ENCODE measurements around the gene SLC6A15. TPM values are rescaled to one million over a fixed set of nuclear protein-coding genes. Genes with fewer than 3 reads are reported as not detected.

Gene SLC6A15
- total RNA-seq, 2 experiments from 2014 or later: not detected

DNA sequence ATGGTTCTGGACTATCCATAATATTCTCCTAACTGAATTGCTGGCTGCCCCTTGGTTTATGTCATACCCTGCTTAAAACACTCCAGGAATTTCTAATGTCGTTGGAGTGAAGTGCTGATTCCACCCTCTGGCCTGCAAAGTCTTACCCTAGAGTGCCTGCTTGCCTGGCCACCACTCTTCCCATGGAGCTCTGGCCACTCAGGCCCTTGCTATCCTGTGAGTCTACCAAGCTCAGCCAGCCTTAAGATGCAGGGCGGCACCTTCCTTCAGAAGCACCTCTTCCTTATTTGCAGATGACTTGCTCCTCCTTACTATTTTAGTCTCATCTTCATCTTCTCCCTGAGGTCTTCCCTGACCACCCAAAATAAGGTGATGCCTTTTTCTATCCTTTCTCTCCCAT lies 35.3 kb downstream of the SLC6A15 start:
- CTCF ChIA-PET: no interaction called here
- POLR2A ChIA-PET: no interaction called here

DNA sequence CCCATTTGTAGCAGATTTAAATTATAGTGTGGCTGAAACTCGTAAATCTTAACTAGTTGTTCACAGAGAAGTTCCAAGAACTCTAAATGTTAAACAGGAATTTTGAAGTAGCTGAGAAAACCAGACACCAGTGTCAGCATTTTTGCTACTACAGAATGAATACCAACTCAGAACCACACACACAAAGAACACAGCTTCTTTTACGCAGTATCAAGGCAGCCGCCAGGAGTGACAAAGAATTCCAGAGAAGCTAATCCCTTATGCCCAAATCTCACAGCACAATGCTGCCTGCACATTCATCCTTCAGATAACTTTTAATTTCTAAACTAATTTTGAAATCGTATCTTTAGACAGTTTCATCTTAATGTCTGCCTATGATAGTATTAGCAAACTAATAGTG lies 37.4 kb downstream of the SLC6A15 start:
- ChIA-PET POLR2A (no interaction called here), CTCF (no interaction called here)

DNA sequence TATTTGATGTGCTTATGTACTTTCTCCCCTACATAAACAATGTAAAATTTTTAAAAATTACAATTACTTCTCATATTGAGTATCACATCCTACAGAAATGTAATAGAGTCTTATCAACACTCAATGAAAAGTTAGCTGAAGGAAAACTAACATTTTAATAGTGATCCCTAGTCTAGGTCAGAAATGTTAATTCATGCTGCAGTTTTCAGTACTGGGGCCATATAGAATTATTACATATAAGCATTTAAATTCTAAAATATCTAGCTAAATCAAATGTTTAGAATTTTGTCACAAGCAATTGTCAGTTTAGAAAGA lies 37.8 kb downstream of the SLC6A15 start:
- CTCF ChIA-PET: no interaction called here
- POLR2A ChIA-PET: no interaction called here

DNA sequence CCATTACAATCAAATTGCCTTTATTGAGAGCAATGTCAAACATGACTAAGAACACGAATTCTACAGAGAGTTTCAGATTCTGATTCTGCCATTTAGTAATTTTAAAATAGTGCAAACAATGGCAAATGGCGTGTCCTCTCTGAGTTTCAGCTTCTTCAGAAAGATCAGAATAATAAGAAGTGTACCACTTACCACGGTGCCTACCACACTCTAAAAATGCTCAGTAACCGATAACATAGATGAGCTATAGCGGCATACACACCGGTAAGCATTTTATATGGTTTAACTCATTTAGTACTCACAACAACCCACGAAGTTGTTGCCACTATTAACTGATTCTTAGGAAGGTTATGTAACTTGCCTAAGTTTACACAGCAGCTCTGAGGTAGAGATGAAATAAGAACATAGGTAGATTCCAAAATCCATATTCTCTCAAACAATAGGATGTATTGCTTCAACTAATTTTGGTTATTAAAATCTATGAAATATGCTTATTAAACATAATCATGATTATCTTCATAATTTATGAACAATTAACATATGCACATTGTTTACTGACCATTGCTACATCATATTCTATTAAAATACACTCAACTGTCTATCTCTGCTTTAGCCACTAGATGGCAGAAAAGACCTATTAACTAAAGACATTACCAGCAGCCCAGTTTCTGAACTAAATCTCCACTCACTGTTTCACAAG lies 38.3 kb downstream of the SLC6A15 start:
- CTCF ChIA-PET: no interaction called here

DNA sequence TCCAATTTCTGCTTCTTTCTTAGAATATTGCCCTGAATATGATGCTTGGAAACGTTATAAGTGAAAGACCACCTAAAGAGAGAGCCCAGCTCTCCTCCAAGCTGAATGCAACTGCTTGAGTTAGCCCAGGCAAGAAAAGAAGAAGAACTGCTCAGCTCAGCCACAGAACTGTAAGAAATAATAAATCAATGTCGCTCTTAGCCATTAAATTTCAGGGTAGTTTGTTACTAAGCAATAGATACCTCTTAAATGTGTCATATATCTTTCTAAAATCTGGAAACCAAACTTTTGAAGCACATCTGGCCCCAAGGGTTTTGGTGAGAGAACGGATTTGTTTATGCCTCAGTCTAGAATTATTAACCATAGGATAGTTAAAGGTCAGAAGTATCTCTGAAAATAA lies 50.4 kb downstream of the SLC6A15 start:
- CTCF ChIA-PET: interaction anchor here (1.2 kb wide), 1 partner anchor 18 kb away, joined by 3 read pairs; no protein-coding TSS in a partner anchor
- POLR2A ChIA-PET: no interaction called here

More for the DNA sequence above, 38.3 kb downstream of the SLC6A15 start:
- POLR2A ChIA-PET: no interaction called here

DNA sequence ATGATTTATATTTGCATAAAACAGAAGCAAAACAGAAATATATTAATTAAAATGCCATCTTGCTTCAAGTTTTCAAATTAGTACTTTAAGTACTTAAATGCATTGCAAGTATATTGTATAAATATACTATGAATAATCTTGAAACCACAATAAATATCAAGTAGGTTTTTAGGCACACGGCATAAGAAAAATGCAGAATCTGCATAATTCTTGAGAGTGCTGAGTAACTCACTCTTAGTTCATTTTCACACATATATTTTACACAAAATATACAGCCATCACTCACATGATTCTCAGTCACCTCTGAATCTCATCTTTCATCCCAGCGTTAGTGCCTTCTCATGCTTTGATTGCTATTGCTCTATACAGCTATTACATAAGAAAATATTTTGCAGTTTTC lies 51.9 kb downstream of the SLC6A15 start:
- CTCF ChIA-PET: no interaction called here
- POLR2A ChIA-PET: no interaction called here

DNA sequence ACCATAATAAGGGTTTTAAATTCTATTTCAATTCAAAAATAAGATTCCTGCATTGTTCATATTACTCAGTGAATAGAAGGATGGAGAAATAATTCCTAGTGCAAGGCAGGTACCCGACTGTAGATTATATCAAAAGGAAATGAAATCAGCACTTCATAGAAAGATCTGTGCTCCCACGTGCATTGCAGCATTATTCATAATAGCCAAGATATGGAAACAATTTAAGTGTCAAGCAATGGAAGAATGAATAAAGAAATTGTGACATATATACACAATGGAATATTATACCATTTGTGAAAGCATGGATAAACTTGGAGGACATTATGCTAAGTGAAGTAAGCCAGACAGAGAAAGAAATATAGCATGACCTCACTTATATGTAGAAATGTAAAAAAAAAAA lies 53.8 kb downstream of the SLC6A15 start:
- ChIA-PET CTCF (no interaction called here), POLR2A (no interaction called here)

DNA sequence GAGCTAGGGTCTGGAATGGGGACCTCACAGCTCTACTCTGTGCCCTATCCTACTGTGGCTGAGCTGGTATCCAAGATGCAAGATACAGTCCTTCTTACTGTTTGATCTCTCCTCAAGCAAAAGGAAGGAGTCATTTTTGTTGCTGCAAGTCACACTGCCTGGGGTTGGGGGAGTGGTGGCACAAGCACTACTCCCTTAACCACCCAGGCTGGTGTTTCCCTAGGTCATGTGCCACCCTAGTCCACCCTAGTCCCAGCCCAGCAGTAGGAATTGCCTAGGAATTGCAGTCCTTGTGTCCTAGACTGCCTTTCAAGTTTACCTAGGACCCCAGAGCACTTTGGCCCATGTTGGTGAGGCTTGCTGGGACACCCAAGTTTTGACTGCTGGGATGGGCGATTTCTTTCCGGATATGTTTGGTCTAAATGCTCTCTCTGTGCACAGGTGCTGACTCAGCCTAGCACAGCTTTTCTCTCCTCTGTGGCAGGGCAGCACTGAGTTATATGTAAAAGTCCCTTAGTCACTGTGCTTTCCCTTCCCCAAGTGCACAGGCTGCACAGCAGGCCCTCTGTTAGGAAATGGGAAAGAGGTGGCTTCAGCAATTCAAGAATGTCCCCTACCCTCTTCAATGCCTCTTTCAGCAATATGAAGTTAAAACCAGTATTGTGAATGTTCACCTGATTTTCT lies 54.9 kb downstream of the SLC6A15 start:
- CTCF ChIA-PET: no interaction called here
- POLR2A ChIA-PET: no interaction called here

DNA sequence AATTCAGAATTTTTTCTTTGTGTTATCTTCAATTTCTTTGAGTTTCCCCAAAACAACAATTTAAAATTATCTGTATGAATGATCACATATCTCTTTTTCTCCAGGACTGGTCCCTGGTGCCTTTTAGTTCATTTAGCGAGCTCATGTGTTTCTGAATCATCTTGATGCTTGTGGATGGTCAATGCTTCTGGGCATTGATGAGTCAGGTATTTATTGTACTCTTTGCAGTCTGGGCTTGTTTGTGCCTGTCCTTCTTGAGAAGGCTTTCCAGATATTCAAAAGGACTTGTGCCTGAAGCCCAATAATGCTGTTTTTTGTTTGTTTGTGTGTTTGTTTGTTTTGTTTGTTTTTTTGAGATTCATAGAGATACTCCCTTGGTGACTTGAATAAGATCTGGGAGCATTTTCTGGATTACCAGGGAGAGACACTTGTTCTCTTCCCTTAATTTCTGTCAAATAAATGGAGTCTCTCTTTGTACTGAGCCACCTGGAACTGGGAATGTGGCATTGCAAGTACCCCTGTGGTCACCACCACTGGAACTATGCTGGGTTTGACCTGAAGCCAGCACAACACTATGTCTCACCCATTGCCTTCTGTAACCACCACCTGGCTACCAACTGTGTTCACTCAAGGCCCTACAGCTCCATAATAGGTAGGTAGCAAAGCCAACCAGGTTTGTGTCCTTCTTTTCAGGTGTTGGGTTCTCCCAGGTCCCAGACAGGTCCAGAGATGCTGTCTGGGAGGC lies 56.3 kb downstream of the SLC6A15 start:
- ChIA-PET CTCF (no interaction called here), POLR2A (no interaction called here)

DNA sequence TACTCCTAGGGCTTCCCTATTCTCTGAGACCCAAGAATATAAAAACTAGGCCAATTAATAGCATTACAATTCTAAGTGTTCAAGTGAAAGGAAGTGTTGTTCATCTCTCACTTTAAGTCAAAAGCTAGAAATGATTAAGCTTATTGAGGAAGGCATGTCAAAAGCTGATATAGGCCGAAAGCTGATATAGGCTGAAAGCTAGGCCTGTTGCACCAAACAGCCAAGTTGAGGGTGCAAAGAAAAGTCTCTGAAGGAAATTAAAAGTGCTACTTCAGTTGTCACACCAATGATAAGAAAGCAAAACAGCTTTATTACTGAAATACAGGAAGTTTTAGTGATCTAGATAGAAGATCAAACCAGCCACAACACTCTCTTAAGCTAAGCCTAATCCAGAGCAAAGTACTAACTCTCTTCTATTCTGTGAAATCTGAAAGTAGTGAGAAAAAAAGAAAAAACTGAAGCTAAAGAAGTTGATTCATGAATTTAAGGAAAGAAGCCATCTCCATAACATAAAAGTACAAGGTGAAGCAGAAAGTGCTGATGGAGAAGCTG lies 68.9 kb downstream of the SLC6A15 start:
- CTCF ChIA-PET: interaction anchor here (1.1 kb wide), 1 partner anchor 19 kb away, joined by 3 read pairs; no protein-coding TSS in a partner anchor
- POLR2A ChIA-PET: no interaction called here

DNA sequence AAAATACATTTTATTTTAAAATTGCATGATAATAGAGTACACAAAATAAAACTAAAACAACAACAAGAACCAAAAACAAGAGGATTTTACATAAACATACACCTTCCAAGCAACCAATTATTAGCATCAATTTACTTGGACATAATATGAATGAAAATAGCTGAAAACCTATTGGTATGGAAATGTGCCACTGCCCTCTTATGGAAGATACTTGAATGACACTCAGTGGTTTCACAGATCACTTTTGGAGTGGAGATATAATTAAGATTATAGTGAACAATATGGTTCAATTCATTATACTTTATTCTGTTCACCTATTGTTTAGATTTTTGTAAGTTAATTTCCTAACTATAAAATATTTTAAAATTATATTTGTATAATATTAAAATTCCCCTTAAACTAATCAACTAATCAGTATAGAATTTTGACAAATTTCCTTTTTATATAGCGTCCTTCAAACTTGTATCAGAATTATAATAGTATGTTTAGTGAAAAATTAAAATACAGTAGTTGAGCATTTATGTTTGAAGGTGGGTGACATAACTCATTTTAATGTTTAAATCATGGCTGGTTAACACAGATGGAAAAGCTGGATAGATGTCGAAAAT lies 70.1 kb downstream of the SLC6A15 start:
- ChIA-PET CTCF (no interaction called here), POLR2A (no interaction called here)

DNA sequence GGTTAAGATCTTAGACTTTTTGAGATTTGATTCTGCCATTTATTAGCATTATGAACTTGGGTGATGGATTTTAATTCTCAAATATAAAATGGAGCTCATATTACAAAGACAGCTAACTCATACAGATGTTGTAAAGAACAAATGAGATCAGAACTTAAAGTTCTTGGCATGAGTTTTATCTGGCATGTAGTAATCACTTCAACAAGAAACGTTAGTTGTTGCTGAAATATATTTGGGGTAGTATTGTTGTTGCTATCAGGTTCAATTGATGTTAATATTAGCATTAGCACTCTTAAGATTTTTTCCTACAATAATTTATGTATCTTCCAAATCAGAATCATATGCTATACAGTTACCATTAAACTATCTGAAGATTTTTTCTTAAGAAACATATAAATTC lies 71.0 kb downstream of the SLC6A15 start:
- ChIA-PET POLR2A (no interaction called here), CTCF (no interaction called here)

DNA sequence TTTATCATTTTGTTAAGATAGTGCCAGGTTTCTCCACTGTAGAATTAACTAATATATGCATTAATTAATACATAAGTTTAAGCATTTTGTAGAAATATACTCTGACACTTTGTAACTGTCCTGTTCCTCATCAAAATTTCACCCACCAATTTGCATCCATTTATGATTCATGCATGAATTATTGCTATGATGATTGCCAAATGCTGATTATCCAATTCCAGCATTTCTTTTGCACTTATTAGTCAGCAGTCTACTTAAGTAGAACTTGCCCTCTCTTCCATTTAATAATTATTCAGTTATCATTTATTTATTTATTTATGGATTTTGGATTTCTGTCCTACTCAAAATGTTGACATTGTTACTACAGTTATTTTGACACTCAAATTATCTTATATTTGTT lies 72.2 kb downstream of the SLC6A15 start:
- CTCF ChIA-PET: no interaction called here
- POLR2A ChIA-PET: no interaction called here

DNA sequence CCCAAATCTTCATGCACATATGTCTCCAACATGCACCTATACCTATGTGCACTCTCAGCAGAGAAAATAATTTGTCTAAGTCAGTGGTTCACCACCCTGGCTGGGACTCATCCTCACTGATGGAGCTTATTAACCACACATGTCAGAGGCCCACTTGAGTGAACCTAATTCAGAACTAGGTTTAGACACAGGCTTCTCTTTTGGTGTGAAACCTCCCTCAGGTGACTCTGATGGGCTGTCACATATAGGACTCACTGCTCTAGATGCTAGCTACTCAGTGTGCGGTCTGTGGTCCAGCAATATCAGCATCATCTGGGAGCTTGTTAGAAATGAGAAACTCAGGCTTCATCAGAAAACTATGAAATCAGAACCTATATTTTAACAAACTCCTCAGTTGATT lies 85.7 kb downstream of the SLC6A15 start:
- CTCF ChIA-PET: no interaction called here

DNA sequence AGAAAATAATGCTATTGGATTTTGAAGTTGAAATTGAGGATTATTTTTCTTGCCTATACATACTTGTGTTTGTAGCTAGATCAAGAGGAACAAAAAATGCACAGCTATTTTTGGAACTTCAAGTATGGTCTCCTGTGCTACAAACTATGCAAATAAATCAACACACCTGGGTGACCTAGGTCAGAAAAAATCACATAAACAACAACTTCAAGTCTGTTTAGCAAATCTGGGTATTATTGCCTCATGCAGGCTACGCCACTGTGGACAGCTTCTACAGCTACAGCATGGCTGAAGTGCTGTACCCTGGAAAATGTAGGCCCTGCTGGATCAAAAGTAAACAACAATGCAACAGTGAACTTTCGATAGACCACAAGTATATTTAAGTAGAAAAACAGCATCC lies 87.5 kb downstream of the SLC6A15 start:
- ChIA-PET CTCF (no interaction called here), POLR2A (no interaction called here)

More for the DNA sequence above, 85.7 kb downstream of the SLC6A15 start:
- POLR2A ChIA-PET: no interaction called here

DNA sequence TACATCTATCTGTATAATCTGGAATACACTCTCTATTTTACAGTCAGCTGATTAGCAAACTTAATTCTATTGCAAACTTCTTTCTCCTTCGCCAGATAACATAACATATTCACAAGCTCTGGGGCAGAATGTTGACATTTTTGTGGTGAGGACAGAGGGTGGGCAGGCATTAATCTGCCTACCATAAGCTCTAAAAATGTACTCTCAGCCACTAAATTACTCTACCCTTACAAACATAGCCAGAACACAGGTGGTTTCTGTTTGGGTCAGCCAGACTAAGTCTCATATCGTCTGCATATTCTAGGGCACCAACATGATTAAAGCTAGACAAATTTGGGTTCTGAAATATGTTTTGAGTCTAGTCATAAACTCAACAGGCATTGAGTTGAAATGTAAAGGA lies 90.1 kb downstream of the SLC6A15 start:
- POLR2A ChIA-PET: no interaction called here
- CTCF ChIA-PET: no interaction called here

DNA sequence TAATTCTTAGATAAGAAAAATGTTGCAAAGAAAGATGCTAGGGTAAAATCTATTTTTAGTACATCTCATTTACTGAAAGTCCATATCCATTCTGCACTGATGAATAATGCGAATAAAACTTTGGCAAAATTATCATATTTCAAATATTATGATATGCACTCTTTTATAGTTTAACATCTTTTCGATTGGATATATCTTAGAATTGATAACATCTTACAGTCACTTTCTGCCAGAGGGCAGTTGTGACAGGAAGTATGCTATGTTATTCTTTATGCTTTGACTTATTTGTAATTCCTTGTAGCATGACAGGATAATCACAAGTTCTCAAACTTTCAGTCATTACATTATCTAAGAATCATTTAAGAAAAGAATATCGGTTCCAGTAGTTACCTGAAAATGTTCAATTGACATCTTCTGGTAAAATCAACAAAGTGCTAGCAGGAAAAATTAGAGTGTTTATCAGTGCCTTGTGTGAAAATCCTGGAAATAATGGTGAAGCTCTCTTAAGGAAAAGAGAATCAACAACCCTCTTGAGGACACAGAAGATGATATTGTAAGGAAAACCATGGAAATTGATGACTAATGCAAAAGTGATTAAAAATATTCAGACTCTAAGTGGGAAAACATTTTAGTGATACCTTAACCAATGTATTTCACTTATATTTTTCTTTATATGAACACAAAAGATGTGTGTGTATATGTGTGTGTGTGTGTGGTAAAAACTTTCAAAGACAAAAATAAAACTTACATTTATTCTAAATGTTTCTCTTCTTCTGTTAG lies 95.5 kb downstream of the SLC6A15 start:
- ChIA-PET POLR2A (no interaction called here), CTCF (no interaction called here)

DNA sequence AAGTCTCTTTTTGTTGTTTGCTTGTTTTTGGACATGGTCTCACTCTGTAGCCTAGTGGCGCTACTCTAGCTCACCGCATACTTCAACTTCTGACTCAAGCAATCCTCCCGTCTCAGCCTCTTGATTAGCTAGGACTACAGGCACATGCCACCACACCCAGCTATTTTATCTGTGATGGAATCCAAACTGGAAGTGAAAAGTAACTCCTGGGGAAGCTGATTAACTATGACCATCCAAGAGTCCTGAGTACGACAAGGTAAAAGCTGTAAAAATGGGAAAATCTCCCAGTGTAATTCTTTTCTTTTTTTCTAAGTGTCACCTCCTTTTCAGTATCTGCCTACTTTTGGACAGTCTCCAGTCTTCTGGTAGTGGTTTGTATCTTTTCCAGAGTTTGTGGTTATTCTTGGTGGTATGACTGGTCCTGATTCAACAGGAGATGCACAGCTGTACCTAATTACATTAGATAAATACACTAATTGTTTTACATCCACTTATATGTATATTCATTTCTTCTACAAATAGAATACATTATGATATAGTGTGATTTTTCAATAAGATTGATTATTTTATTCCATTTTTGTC lies 97.8 kb downstream of the SLC6A15 start:
- CTCF ChIA-PET: no interaction called here
- POLR2A ChIA-PET: no interaction called here

DNA sequence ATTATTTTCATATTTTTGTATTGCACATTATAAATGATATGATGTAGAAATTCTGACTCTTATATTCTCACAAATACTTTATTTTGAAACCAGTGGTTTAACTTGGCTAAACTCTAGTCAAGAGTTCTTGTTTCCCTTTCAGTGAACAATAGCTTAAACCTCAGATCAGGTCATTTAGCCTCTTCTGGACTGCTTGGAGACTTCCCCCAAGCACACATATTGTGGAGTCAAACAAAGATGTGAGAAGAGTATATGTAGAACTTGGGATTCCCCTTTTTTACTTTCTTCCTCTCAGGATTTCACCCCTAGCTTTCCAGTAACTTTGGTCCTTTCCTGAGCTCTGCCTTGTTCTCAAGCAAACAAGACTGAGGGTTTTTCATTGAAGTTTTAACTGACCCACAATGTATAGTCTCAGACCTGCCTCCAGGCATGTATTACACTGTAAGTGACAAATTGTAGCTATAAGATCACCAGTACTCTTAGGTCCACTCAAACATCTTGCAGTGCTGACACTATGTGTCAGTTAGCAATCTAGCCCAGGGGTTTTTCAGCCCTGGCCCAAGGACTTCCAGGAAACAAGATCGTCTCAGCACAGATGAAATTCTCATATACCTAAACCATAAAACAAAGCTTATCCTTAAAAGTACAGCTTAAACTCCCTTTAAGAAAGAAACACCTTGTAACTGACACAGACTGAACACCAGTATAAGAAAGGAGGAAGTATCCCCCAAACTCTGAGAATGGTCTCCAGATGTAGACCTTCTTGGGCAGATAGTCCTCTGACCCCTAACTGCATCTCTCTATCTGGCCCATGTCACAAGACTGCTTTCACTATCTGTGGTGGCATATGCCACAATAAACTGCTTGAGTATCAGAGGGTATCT lies 98.6 kb downstream of the SLC6A15 start:
- POLR2A ChIA-PET: no interaction called here
- CTCF ChIA-PET: no interaction called here
